Cardiac septum (tissue), 1 donor: Measurements from ENCODE around the gene UTS2R. TPM values are rescaled to one million over a fixed set of nuclear protein-coding genes. Genes with fewer than 3 reads are reported as not detected.
"Not testable (repeated sequence)": the region's sequence is repeated elsewhere in the genome, so short reads cannot be mapped to it uniquely, and the experiment has no call there.

Source experiments
- DNase-seq: peaks from one replicate; pipeline ENCODE4 v3.0.0-alpha.2; 2020; ENCODE audit warnings: low spot score
- intact Hi-C: fragments of 100-400 bp; cut with DNase I; formaldehyde crosslinking; loops from one replicate; pipeline ENCODE4 v1.14.0; 2022
- total RNA-seq: library from RNA; stranded (reverse); fragmentation: NEBNext Ultra II Directional; extraction: Animal tissue kit (Norgen Biotek cat#: 25700); gene quantifications from one replicate; pipeline ENCODE4 v1.2.1, GENCODE V29; 2021
- donor health status: DM: no; HTN: no; CAD: no.

The UTS2R gene
- total RNA-seq, 1 donor from 2014 or later = 0.51 TPM

DNA sequence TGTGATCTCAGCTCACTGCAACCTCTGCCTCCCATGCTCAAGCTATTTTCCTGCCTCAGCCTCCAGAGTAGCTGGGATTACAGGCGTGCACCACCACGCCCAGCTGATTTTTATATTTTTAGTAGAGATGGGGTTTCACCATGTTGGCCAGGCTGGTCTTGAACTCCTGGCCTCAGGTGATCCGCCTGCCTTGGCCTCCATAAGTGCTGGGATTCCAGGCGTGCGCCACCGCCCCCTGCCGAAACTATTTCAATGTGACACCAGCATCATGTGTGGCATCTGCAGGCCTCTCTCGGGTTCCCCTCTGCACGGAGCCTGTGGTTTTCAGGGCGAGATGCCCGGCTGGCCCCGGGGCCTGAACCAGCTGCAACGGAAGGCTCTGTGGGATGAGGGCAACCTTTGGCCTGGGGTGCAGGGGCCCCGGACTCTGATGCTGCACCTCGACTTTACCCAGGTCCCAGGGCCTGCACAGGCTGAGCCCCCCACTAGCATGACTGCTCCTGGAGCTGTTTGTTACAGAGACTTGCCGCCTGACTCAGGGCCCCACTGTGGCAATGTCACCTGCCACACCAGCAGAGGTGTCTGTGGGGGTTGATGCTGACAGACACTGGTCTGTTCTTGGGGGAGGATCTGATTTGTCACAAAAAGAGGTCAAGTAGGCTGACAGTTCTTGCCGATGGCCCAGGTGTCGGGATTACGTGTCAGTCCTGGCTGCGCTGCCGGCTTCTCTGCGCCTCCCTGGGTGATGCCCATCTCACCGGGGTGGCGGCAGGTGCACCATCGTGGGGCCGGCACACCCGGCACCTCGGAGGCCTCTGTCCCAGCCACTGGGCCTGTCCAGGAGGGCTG is 21.2 kb upstream of the UTS2R start:
- DNase-seq = no peak
- intact Hi-C loops = loop anchor here (1.0 to 5.0 kb wide), 3 partner anchors 64 to 427 kb away; no protein-coding TSS in a partner anchor

DNA sequence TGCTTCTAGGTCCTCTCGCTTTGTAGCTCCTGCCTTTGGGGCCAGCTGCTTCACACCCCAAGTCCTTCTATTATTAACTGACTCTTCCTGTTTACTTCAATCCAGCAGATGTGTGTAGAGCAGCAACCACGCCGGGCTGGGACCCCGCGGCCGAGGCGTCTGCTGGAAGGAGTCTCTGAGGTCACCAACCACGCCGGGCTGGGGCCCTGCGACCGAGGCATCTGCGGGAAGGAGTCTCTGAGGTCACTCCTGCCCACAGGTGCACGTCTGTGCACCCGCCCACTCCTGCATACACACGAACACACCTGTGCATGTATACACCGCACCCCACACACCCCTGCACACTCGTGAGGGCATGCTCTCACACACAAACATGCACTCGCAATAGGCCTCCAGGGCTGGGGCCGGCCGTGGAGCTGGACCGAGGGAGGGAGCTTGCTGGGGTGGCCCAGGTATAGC is 20.3 kb upstream of the UTS2R start:
- no peak for DNase-seq
- intact Hi-C loops = loop anchor here (1.0 to 5.0 kb wide), 3 partner anchors 63 to 426 kb away; no protein-coding TSS in a partner anchor

DNA sequence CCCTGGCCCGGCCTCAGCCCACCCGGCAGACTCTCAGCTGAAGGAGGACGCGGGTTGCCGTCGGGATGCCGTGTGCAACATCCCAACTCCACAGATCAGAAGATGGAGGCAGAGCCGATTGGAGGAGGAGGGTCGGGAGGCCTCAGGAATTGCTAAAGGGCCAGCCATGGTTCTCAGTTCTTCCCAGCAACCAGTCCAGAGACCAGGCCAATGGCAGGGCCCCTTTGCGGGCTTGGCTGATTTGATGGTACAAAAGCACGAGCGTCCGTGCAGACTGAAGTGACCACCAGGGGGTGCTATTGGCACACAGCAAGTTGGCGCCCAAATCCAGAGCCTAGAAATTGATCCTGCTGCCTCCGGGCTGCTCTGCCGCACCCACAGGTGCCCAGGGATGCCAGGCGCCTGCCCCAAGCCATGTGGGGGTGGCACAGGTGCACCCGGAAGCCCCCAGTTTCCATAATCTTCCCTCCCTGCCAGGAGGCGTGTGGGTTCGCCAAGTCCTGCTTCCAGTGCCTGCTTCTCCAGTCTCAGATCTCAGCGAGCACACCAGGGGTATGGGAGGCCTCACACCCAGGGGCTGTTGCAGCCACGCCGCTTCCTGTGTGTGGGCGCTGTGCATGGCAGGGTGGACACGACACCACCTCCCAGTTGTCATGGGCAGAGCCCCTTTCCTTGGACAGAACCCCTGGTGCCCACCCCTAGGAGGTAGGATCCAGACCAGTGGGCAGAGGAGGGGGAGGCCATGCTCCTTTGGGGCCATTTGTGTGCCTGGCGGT is 19.7 kb upstream of the UTS2R start:
- intact Hi-C loops = loop anchor here (1.0 to 5.0 kb wide), 3 partner anchors 62 to 425 kb away; no protein-coding TSS in a partner anchor
- DNase-seq = peak; percentile 90

GRCh38 chr17:82353484-82353883 is 18.1 kb upstream of the UTS2R start:
- intact Hi-C loops = loop anchor here (5.0 kb wide), 1 partner anchor 424 kb away; no protein-coding TSS in a partner anchor
- DNase-seq = no peak

DNA sequence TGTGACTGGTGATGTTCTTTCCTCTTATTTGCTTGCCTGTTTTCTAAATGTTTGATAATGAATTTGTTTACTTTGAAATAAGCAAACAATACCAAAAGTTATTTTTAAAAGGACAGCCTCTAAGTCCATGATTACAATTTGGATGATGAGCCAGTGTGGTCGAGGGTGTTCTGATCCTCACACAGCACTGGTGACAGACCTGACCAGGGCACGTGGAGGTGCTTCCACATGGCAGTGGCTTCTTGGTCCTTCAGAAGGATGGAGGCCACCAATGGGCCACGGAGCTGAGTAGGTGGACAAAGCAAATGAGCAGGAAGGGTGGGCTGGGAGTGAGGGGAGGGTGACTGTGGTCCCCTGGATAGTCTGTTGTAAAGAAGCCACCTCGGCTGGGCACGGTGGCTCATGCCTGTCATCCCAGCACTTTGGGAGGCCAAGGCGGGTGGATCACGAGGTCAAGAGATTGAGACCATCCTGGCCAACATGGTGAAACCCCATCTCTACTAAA is 16.7 kb upstream of the UTS2R start:
- intact Hi-C loops = loop anchor here (5.0 kb wide), 1 partner anchor 422 kb away; no protein-coding TSS in a partner anchor
- no peak for DNase-seq

- no peak for DNase-seq
- intact Hi-C loops = no loop called here
Observed at GRCh38 chr17:82355770-82356427, 15.7 kb upstream of the UTS2R start.

- intact Hi-C loops = no loop called here
Observed at GRCh38 chr17:82356845-82357355, 14.7 kb upstream of the UTS2R start.

GRCh38 chr17:82357394-82357793 is 14.2 kb upstream of the UTS2R start:
- intact Hi-C loops = no loop called here

More at GRCh38 chr17:82356845-82357355, 14.7 kb upstream of the UTS2R start:
- no peak for DNase-seq

DNA sequence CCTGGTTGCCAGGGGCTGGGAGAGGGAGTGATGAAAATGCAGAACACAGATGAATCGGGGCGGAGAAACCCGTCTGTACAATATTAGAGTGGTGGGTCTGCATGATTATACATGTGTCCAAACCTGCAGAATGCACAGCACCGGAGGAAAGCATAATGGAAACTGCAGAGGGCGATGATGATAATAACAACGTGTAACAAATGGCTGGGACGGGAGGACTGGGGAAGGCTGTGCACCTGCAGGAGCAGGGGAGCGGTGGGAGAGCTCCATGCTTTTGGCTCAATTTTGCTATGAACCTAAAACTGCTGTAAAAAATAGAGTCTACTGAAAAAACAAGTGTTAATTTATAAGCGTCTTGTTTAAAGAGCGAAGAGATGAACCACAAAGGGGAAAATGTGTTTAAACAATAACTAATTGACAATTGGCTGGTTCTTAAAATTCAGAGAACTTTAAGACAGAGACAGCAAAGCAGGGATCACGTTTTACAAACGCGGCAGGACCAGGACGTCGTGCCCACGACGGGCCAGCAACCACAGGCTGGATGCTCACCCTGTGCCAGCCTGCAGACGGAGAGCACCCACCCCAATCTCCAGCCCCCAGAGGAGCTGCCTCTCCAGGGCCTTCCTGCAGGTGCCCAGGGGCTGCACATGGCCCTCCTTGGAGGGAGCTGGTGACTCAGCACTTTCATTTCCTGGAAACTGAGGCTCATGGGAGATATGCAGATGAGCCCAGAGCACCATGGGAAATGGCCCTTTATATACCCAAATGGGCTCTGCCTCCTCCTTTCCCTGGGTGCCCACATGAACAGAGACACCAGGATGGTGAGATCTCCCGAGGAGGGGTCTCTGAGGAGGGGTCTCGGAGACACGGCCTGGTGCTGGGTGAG is 12.9 kb upstream of the UTS2R start, which contains the start of gene TEX19:
Gene TEX19 (plus strand): TSS at position 783 of the 886 bp plus-strand sequence. CDS start 2,904 bp downstream, outside the sequence.
- intact Hi-C loops = no loop called here
- DNase-seq = no peak

More at GRCh38 chr17:82357394-82357793, 14.2 kb upstream of the UTS2R start:
- no peak for DNase-seq

DNA sequence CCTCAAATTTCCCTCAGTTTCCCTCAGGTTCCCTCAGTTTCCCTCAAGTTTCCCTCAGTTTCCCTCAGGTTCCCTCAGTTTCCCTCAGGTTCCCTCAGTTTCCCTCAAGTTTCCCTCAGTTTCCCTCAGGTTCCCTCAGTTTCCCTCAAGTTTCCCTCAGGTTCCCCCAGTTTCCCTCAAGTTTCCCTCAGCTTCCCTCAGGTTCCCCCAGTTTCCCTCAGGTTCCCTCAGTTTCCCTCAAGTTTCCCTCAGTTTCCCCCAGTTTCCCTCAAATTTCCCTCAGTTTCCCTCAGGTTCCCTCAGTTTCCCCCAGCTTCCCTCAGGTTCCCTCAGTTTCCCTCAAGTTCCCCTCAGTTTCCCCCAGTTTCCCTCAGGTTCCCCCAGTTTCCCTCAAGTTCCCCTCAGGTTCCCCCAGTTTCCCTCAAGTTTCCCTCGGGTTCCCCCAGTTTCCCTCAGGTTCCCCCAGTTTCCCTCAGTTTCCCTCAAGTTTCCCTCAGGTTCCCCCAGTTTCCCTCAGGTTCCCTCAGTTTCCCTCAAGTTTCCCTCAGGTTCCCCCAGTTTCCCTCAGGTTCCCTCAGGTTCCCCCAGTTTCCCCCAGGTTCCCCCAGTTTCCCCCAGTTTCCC is 12.0 kb upstream of the UTS2R start:
- DNase-seq, intact Hi-C loops: not testable (repeated sequence)

DNA sequence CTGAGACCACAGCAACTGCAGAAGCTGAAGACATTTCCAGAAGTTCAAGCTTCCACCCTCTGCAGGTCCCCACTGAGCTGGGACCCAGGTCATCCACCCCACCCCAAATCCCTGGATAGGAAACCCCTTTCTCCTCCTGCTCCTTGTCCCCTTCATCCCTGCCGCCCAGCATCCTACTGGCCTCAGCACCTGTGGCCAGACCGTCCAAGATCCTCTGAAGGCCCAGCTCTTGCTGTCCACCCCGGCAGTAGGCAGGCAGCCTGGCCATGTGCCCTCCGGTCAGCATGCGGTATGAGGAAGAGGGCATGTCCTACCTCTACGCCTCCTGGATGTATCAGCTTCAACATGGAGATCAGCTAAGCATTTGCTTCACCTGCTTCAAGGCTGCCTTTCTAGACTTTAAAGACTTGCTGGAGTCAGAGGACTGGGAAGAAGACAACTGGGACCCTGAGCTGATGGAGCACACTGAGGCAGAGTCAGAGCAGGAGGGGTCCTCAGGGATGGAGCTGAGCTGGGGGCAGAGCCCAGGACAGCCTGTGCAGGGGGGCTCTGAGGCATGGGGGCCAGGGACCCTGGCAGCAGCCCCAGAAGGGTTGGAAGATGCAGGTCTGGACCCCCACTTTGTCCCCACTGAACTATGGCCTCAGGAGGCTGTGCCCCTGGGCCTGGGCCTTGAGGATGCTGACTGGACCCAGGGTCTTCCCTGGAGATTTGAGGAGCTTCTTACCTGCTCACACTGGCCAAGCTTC is 9.5 kb upstream of the UTS2R start:
- no peak for DNase-seq
- intact Hi-C loops = no loop called here

GRCh38 chr17:82365606-82366295 is 5.8 kb upstream of the UTS2R start:
- no peak for DNase-seq
- intact Hi-C loops = no loop called here

DNA sequence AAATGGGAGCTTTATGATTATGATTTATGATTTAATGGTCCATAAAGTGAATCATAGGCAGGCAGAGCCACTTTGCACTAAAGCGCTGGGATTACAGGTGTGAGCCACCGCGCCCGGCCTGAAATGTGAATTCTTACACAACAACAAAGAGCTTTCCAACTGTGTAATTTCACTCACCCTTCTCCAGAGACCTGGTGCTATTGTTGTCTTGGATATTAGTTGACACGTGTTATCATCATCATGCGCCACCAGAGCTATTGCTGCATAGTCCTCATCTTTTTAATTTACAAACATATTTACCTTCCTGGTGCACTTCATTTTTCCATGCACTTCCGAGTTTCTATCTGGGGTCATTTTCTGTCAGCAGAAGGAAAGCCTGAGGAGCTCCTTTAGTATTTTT is 4.8 kb upstream of the UTS2R start:
- DNase-seq = no peak
- intact Hi-C loops = no loop called here

DNA sequence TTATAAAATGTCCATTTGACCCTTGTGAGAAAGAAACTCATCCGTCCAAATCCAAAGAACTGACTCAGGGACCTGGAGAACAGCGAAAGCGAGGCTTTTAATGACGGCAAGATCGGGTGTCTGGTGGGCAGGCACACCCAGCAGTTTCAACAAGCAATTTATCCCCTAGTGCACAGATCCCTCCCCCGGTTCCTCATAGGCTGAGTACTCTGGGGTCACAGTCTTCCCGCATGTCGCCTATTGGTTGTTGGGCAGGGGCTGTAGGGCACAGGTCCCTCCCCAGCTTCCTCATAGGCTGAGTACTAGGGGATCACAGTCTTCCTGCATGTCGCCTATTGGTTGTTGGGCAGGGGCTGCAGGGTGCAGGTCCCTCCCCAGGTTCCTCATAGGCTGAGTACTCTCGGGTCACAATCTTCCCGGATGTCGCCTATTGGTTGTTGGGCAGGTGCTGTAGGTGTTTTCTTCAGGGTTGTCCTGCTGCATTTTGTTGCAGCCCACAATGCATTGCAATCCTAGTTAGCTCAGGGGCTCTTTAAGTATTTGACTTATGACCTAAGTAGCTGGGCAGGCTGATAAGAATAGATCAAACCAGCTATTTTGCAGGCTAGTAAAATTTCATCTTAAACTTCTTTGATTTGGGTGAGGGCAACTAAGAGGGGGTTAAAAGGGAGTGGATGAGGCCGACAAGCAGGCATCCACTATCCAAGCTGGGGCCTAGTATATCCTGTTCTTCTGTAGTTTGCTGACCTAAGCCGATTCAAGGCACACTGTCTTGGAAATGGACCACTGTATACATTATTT is 3.6 kb upstream of the UTS2R start:
- intact Hi-C loops = no loop called here
- DNase-seq = no peak

DNA sequence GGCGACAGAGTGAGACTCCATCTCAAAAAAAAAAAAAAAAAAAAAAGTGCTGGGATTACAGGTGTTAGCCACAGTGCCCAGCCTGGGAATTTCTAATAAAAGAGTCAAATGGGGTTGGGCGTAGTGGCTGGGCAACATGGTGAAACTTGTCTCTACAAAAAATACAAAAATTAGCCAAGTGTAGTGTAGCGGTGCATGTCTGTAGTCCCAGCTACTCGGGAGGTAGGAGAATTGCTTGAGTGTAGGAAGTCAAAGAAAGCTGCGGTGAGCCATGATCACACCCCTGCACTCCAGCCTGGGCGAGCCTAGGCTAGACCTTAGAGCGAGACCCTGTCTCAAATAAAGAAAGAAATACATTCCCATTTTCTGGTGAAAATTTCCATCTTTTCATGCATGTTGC is 2.4 kb upstream of the UTS2R start:
- no peak for DNase-seq
- intact Hi-C loops = no loop called here
